ENCODE results near the gene SEMA5A. TPM values are rescaled to one million over a fixed set of nuclear protein-coding genes. Genes with fewer than 3 reads are reported as not detected.

SEMA5A gene, protein sequence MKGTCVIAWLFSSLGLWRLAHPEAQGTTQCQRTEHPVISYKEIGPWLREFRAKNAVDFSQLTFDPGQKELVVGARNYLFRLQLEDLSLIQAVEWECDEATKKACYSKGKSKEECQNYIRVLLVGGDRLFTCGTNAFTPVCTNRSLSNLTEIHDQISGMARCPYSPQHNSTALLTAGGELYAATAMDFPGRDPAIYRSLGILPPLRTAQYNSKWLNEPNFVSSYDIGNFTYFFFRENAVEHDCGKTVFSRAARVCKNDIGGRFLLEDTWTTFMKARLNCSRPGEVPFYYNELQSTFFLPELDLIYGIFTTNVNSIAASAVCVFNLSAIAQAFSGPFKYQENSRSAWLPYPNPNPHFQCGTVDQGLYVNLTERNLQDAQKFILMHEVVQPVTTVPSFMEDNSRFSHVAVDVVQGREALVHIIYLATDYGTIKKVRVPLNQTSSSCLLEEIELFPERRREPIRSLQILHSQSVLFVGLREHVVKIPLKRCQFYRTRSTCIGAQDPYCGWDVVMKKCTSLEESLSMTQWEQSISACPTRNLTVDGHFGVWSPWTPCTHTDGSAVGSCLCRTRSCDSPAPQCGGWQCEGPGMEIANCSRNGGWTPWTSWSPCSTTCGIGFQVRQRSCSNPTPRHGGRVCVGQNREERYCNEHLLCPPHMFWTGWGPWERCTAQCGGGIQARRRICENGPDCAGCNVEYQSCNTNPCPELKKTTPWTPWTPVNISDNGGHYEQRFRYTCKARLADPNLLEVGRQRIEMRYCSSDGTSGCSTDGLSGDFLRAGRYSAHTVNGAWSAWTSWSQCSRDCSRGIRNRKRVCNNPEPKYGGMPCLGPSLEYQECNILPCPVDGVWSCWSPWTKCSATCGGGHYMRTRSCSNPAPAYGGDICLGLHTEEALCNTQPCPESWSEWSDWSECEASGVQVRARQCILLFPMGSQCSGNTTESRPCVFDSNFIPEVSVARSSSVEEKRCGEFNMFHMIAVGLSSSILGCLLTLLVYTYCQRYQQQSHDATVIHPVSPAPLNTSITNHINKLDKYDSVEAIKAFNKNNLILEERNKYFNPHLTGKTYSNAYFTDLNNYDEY
- polyA plus RNA-seq (2012; rRNA removed) = 0.58 and 0.71 TPM in 2 replicates
- 0.59 and 0.98 TPM in 2 replicates for polyA plus RNA-seq (2012; cell fraction: cytosol; rRNA removed)
- polyA plus RNA-seq (2012; cell fraction: nucleus; rRNA removed) = 0.32 and 0.48 TPM in 2 replicates

DNA sequence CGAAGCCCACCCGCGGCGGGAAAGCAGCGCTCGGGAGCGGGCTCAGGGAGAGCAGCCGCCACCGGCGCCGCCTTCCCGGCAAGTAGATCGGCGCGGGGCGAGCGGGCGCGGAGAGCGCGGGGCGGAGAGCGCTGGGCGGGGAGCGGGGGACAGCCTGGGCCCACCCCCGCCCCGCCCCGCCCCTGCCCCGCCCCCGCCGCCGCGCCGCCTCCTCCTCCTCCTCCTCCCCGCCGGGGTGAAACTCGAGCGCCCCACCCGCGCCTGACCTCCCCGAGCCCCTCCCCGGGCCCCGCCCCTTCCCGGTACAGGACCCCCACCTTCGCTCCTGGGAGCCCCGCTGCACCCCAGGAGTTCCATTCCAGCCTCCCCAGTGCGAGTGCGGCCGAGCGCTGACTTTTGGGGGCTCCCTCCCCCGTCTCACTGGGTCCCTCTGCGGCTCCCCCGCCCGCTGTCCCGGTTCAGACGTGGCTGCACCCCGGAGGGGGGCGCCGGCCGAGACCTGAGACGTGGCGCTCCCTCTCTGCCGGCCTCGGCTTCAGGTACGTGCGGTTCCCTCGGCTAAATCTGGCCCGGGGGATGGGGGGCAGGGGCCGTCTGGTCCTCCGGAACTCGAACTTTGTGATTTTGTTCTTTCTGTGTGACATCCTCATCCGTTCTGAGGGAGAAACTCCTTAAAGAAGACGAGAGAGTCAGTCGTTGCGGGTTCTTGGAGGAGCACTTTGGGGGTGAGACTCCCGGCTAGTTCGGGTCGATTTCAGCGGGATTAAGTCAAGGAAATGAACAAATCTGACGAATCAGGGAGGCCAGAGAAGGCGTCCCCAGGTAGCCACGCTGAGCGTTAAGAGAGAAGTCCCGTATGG lies at the start of gene SEMA5A:
SEMA5A (minus strand) TSS at position 84 of the 860 bp plus-strand sequence. CDS start 166,129 bp downstream, outside the sequence.
- H3F3A ChIP-seq (replicated peaks; ENCODE audit: insufficient read depth) = no peaks in the 10 kb centered on the region
- ChIA-PET POLR2A (no interaction called here), CTCF (interaction anchor here (1.1 kb wide), 1 partner anchor 10 kb away, joined by 3 read pairs; no protein-coding TSS in a partner anchor)
- peaks cover 6% of the 10 kb centered on the region; the same call in 1 of the 2 replicates for H3K27me3 ChIP-seq (ENCODE audit: insufficient read depth)
- H3K4me2 ChIP-seq = peak within 1 kb of the TSS; percentile 96
- peaks cover 3% of the 10 kb centered on the region; the same call in 1 of the 2 replicates for H3K79me2 ChIP-seq (ENCODE audit: insufficient read depth)
- peak within 1 kb of the TSS; percentile 46; the same call in 1 of the 2 replicates for H3K9ac ChIP-seq
- H2AFZ ChIP-seq (ENCODE audit: low read depth) = peak within 1 kb of the TSS; percentile 81
- H3K4me3 ChIP-seq (ENCODE audit: low read depth in 2 of 2, low read length in 1 of 2) = peak within 1 kb of the TSS; percentile 66 to 68
- H3K9me2 ChIP-seq = no peaks in the 10 kb centered on the region
- no peaks in the 10 kb centered on the region for H3K36me3 ChIP-seq (replicated peaks in 1 of 2; ENCODE audit: control insufficient read depth in 1 of 2, insufficient read depth in 2 of 2, low read length in 1 of 2)
- H4K20me1 ChIP-seq (ENCODE audit: insufficient read depth) = no peaks in the 10 kb centered on the region
- no peak within 1 kb of the TSS for H3K27ac ChIP-seq (ENCODE audit: low read depth in 2 of 2, low read length in 1 of 2)
- peaks cover 3 to 19% of the 10 kb centered on the region in 2 experiments; a peak in 3 of 4 replicates for H3K4me1 ChIP-seq (ENCODE audit: control insufficient read depth in 1 of 2, insufficient read depth in 2 of 2, low read depth in 1 of 2, low read length in 1 of 2)
- 70% methylated on average over 24 of the region's 84 CpGs for WGBS (ENCODE audit: low lambda C conversion rate)
- TF ChIP-seq RFX5 (IDR thresholded peaks at IDR 0.05; ENCODE audit: low read length) (no peak), RXRA (IDR thresholded peaks at IDR 0.05; ENCODE audit: borderline replicate concordance, low read depth) (no peak), GABPA (IDR thresholded peaks at IDR 0.05; ENCODE audit: low read depth) (no peak), RCOR1 (IDR thresholded peaks at IDR 0.05; ENCODE audit: low read length) (no peak), TEAD4 (IDR thresholded peaks at IDR 0.05; ENCODE audit: borderline replicate concordance, insufficient read depth) (no peak)
- DNase-seq = peak; percentile 79
- H3K9me3 ChIP-seq = no peaks in the 10 kb centered on the region

DNA sequence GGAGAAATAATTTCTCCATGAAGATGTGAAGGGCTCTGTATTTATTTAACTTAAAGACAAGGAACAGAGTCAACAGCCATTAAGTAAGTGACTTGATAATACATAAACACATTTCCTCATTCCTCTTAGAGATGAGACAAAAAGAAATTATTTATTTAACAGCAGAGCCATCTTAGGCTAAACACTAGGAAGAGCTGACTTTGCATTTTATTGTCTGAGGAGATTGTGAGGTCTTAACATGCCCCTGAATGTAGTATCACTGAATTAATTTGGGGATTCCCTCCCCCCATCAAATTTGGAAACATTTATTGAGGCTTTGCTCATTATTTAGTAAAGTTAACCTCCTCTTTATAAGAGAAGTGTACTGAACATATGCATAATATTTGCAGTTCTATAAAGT lies 49.0 kb upstream of the SEMA5A start:
- no peaks in the 10 kb centered on the region for H3K9me3 ChIP-seq
- ChIA-PET CTCF (no interaction called here), POLR2A (no interaction called here)
- H3K9ac ChIP-seq = no peak overlapping the region
- no peaks in the 10 kb centered on the region for H4K20me1 ChIP-seq (ENCODE audit: insufficient read depth)
- no peak overlapping the region for H2AFZ ChIP-seq (ENCODE audit: low read depth)
- no peaks in the 10 kb centered on the region for H3F3A ChIP-seq (replicated peaks; ENCODE audit: insufficient read depth)
- DNase-seq = no peak
- no peak overlapping the region for H3K4me3 ChIP-seq (ENCODE audit: low read depth in 2 of 2, low read length in 1 of 2)
- TF ChIP-seq MEF2A (IDR thresholded peaks at IDR 0.05; ENCODE audit: borderline replicate concordance, low read depth) = no peak
- TF ChIP-seq, protein P1, sequence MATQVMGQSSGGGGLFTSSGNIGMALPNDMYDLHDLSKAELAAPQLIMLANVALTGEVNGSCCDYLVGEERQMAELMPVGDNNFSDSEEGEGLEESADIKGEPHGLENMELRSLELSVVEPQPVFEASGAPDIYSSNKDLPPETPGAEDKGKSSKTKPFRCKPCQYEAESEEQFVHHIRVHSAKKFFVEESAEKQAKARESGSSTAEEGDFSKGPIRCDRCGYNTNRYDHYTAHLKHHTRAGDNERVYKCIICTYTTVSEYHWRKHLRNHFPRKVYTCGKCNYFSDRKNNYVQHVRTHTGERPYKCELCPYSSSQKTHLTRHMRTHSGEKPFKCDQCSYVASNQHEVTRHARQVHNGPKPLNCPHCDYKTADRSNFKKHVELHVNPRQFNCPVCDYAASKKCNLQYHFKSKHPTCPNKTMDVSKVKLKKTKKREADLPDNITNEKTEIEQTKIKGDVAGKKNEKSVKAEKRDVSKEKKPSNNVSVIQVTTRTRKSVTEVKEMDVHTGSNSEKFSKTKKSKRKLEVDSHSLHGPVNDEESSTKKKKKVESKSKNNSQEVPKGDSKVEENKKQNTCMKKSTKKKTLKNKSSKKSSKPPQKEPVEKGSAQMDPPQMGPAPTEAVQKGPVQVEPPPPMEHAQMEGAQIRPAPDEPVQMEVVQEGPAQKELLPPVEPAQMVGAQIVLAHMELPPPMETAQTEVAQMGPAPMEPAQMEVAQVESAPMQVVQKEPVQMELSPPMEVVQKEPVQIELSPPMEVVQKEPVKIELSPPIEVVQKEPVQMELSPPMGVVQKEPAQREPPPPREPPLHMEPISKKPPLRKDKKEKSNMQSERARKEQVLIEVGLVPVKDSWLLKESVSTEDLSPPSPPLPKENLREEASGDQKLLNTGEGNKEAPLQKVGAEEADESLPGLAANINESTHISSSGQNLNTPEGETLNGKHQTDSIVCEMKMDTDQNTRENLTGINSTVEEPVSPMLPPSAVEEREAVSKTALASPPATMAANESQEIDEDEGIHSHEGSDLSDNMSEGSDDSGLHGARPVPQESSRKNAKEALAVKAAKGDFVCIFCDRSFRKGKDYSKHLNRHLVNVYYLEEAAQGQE (IDR thresholded peaks at IDR 0.05; ENCODE audit: low read depth, low read length) = no peak
- TF ChIP-seq NRF1 (IDR thresholded peaks at IDR 0.05; ENCODE audit: low read depth, low read length) = no peak
- H3K36me3 ChIP-seq (replicated peaks in 1 of 2; ENCODE audit: control insufficient read depth in 1 of 2, insufficient read depth in 2 of 2, low read length in 1 of 2) = no peaks in the 10 kb centered on the region
- H3K79me2 ChIP-seq (ENCODE audit: insufficient read depth) = no peaks in the 10 kb centered on the region
- no peaks in the 10 kb centered on the region for H3K9me2 ChIP-seq
- peaks cover 0 to 5% of the 10 kb centered on the region in 2 experiments; a peak in 1 of 4 replicates for H3K4me1 ChIP-seq (ENCODE audit: control insufficient read depth in 1 of 2, insufficient read depth in 2 of 2, low read depth in 1 of 2, low read length in 1 of 2)
- no peaks in the 10 kb centered on the region for H3K27me3 ChIP-seq (ENCODE audit: insufficient read depth)
- no peak overlapping the region for H3K27ac ChIP-seq (ENCODE audit: low read depth in 2 of 2, low read length in 1 of 2)
- H3K4me2 ChIP-seq = no peak overlapping the region
